Measurements from ENCODE around the gene RETREG3. TPM values are rescaled to one million over a fixed set of nuclear protein-coding genes. Genes with fewer than 3 reads are reported as not detected.
"Not testable (repeated sequence)": the region's sequence is repeated elsewhere in the genome, so short reads cannot be mapped to it uniquely, and the experiment has no call there.

Gene RETREG3
- total RNA-seq, 1 experiment from 2014 or later, result 46.0 TPM

- ChIA-PET POLR2A (interaction anchor here (0.7 kb wide), 2 partner anchors 9 to 18 kb away, joined by 3 read pairs; no protein-coding TSS in a partner anchor), CTCF (interaction anchor here (0.6 to 1.4 kb wide), 4 partner anchors 12 to 368 kb away, joined by 3 to 4 read pairs (median 3); partner anchors contain the start of gene NAGLU)
- TF ChIP-seq, protein P1, sequence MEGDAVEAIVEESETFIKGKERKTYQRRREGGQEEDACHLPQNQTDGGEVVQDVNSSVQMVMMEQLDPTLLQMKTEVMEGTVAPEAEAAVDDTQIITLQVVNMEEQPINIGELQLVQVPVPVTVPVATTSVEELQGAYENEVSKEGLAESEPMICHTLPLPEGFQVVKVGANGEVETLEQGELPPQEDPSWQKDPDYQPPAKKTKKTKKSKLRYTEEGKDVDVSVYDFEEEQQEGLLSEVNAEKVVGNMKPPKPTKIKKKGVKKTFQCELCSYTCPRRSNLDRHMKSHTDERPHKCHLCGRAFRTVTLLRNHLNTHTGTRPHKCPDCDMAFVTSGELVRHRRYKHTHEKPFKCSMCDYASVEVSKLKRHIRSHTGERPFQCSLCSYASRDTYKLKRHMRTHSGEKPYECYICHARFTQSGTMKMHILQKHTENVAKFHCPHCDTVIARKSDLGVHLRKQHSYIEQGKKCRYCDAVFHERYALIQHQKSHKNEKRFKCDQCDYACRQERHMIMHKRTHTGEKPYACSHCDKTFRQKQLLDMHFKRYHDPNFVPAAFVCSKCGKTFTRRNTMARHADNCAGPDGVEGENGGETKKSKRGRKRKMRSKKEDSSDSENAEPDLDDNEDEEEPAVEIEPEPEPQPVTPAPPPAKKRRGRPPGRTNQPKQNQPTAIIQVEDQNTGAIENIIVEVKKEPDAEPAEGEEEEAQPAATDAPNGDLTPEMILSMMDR (IDR thresholded peaks at IDR 0.05; ENCODE audit: unreplicated experiment), result no peak
- peak; percentile 68 for DNase-seq (ENCODE audit: unreplicated experiment)
- Mint-ChIP-seq H3K4me3 (ENCODE audit: unreplicated experiment) (peak overlapping the region; percentile 31), H3K27ac (ENCODE audit: low read depth, unreplicated experiment) (no peak overlapping the region), H3K4me1 (ENCODE audit: insufficient read depth, unreplicated experiment) (peaks cover 2% of the 10 kb centered on the region), H3K27me3 (ENCODE audit: insufficient read depth, unreplicated experiment) (no peaks in the 10 kb centered on the region), H3K9me3 (ENCODE audit: unreplicated experiment) (no peaks in the 10 kb centered on the region), H3K36me3 (ENCODE audit: insufficient read depth, unreplicated experiment) (peaks cover 20% of the 10 kb centered on the region)
- no TSS peak for BruUV-seq (replicated peaks)
- intact Hi-C loops (cut with micrococcal nuclease), result no loop called here
Measured at GRCh38 chr17:42548070-42548837, 60.9 kb downstream of the RETREG3 start.

- Mint-ChIP-seq H3K27ac (ENCODE audit: low read depth, unreplicated experiment) (no peak overlapping the region), H3K4me3 (ENCODE audit: unreplicated experiment) (no peak overlapping the region), H3K36me3 (ENCODE audit: insufficient read depth, unreplicated experiment) (peaks cover 25% of the 10 kb centered on the region), H3K4me1 (ENCODE audit: insufficient read depth, unreplicated experiment) (no peaks in the 10 kb centered on the region), H3K9me3 (ENCODE audit: unreplicated experiment) (no peaks in the 10 kb centered on the region), H3K27me3 (ENCODE audit: insufficient read depth, unreplicated experiment) (no peaks in the 10 kb centered on the region)
- intact Hi-C loops (cut with micrococcal nuclease), result no loop called here
- ChIA-PET CTCF (interaction anchor here (0.7 to 1.4 kb wide), 2 partner anchors 12 to 16 kb away, joined by 3 read pairs; partner anchors contain the start of gene NAGLU), POLR2A (interaction anchor here (0.7 kb wide), 1 partner anchor 9 kb away, joined by 3 read pairs; no protein-coding TSS in a partner anchor)
- TF ChIP-seq, protein P1 (IDR thresholded peaks at IDR 0.05; ENCODE audit: unreplicated experiment), result no peak
- no peak for DNase-seq (ENCODE audit: unreplicated experiment)
- no TSS peak for BruUV-seq (replicated peaks)
Measured at GRCh38 chr17:42547698-42548069, 61.5 kb downstream of the RETREG3 start.

GRCh38 chr17:42547001-42547461 is 62.1 kb downstream of the RETREG3 start:
- TF ChIP-seq, protein P1 (IDR thresholded peaks at IDR 0.05; ENCODE audit: unreplicated experiment), result no peak
- Mint-ChIP-seq H3K36me3 (ENCODE audit: insufficient read depth, unreplicated experiment) (peaks cover 31% of the 10 kb centered on the region), H3K9me3 (ENCODE audit: unreplicated experiment) (no peaks in the 10 kb centered on the region), H3K27ac (ENCODE audit: low read depth, unreplicated experiment) (no peak overlapping the region), H3K4me1 (ENCODE audit: insufficient read depth, unreplicated experiment) (no peaks in the 10 kb centered on the region), H3K4me3 (ENCODE audit: unreplicated experiment) (no peak overlapping the region), H3K27me3 (ENCODE audit: insufficient read depth, unreplicated experiment) (no peaks in the 10 kb centered on the region)
- no TSS peak for BruUV-seq (replicated peaks)
- no peak for DNase-seq (ENCODE audit: unreplicated experiment)
- ChIA-PET CTCF (interaction anchor here (1.2 to 1.4 kb wide), 3 partner anchors 11 to 17 kb away, joined by 3 to 4 read pairs (median 4); partner anchors contain the start of gene NAGLU), POLR2A (no interaction called here)
- intact Hi-C loops (cut with micrococcal nuclease), result no loop called here

- H3K4me1 Mint-ChIP-seq (ENCODE audit: insufficient read depth, unreplicated experiment); H3K9me3 Mint-ChIP-seq (ENCODE audit: unreplicated experiment); H3K27ac Mint-ChIP-seq (ENCODE audit: low read depth, unreplicated experiment); H3K27me3 Mint-ChIP-seq (ENCODE audit: insufficient read depth, unreplicated experiment); H3K4me3 Mint-ChIP-seq (ENCODE audit: unreplicated experiment); DNase-seq (ENCODE audit: unreplicated experiment); intact Hi-C loops (cut with micrococcal nuclease); BruUV-seq (replicated peaks): not testable (repeated sequence)
- POLR2A ChIA-PET, result interaction anchor here (0.6 to 0.7 kb wide), 2 partner anchors 10 to 287 kb away, joined by 4 to 5 read pairs; partner anchors contain the start of genes NAGLU and PSME3
- H3K36me3 Mint-ChIP-seq (ENCODE audit: insufficient read depth, unreplicated experiment), result peaks cover 36% of the 10 kb centered on the region
- CTCF ChIA-PET, result interaction anchor here (0.6 to 1.2 kb wide), 3 partner anchors 16 to 37 kb away, joined by 3 to 4 read pairs (median 4); no protein-coding TSS in a partner anchor
Measured at GRCh38 chr17:42545755-42546505, 63.2 kb downstream of the RETREG3 start.

Measured in MCF 10A (cell line).